Measurements from ENCODE around the gene ATP4A. TPM values are rescaled to one million over a fixed set of nuclear protein-coding genes. Genes with fewer than 3 reads are reported as not detected.

Gene ATP4A
- total and polyA plus RNA-seq, 9 of the 15 experiments (the other 6 are each of a cell fraction or from before 2014, with no cell fraction given): 0.15 TPM; not detected in 8

- TF ChIP-seq, protein P1, sequence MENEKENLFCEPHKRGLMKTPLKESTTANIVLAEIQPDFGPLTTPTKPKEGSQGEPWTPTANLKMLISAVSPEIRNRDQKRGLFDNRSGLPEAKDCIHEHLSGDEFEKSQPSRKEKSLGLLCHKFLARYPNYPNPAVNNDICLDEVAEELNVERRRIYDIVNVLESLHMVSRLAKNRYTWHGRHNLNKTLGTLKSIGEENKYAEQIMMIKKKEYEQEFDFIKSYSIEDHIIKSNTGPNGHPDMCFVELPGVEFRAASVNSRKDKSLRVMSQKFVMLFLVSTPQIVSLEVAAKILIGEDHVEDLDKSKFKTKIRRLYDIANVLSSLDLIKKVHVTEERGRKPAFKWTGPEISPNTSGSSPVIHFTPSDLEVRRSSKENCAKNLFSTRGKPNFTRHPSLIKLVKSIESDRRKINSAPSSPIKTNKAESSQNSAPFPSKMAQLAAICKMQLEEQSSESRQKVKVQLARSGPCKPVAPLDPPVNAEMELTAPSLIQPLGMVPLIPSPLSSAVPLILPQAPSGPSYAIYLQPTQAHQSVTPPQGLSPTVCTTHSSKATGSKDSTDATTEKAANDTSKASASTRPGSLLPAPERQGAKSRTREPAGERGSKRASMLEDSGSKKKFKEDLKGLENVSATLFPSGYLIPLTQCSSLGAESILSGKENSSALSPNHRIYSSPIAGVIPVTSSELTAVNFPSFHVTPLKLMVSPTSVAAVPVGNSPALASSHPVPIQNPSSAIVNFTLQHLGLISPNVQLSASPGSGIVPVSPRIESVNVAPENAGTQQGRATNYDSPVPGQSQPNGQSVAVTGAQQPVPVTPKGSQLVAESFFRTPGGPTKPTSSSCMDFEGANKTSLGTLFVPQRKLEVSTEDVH (IDR thresholded peaks at IDR 0.05; ENCODE audit: low read depth, partially characterized antibody): peak; percentile 98
- TF ChIP-seq TSC22D4 (tag; IDR thresholded peaks at IDR 0.05) (no peak), ZNF717 (CRISPR knock-in tag; IDR thresholded peaks at IDR 0.05) (no peak), OTX1 (CRISPR knock-in tag; IDR thresholded peaks at IDR 0.05) (peak; percentile 78; the same call in 1 of the 2 replicates), EHMT2 (IDR thresholded peaks at IDR 0.05) (no peak), CHD2 (IDR thresholded peaks at IDR 0.05; ENCODE audit: low read depth, low read length) (no peak), MXI1 (IDR thresholded peaks at IDR 0.05; ENCODE audit: low read depth, low read length) (no peak), TRIM28 (IDR thresholded peaks at IDR 0.05) (no peak), HINFP (tag; conservative IDR thresholded peaks at IDR 0.05; ENCODE audit: low read depth) (no peak), MTF1 (CRISPR knock-in tag; IDR thresholded peaks at IDR 0.05; ENCODE audit: borderline replicate concordance) (no peak), XRCC4 (IDR thresholded peaks at IDR 0.05; ENCODE audit: extremely low read depth, insufficient read depth, insufficient read length) (no peak), USF2 (CRISPR knock-in tag; IDR thresholded peaks at IDR 0.05) (no peak), NFE2 (IDR thresholded peaks at IDR 0.05; ENCODE audit: low read depth) (0 out of 2 replicates have a peak, but pooled peaks have one; percentile 17), ESRRA (IDR thresholded peaks at IDR 0.05; ENCODE audit: borderline replicate concordance, low read depth) (peak; percentile 52), ATF1 (CRISPR knock-in tag; IDR thresholded peaks at IDR 0.05) (peak; percentile 99), ATF1 (tag; IDR thresholded peaks at IDR 0.05) (peak; percentile 100), ZNF24 (IDR thresholded peaks at IDR 0.05) (no peak), E2F3 (CRISPR knock-in tag; IDR thresholded peaks at IDR 0.05) (peak; percentile 97), COPS2 (conservative IDR thresholded peaks at IDR 0.05) (no peak), ZFP36 (IDR thresholded peaks at IDR 0.05; ENCODE audit: low read depth, low read length, partially characterized antibody) (no peak)
- TF ChIP-seq, protein P2, sequence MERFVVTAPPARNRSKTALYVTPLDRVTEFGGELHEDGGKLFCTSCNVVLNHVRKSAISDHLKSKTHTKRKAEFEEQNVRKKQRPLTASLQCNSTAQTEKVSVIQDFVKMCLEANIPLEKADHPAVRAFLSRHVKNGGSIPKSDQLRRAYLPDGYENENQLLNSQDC (CRISPR knock-in tag; IDR thresholded peaks at IDR 0.05): no peak
- TF ChIP-seq, protein P3, sequence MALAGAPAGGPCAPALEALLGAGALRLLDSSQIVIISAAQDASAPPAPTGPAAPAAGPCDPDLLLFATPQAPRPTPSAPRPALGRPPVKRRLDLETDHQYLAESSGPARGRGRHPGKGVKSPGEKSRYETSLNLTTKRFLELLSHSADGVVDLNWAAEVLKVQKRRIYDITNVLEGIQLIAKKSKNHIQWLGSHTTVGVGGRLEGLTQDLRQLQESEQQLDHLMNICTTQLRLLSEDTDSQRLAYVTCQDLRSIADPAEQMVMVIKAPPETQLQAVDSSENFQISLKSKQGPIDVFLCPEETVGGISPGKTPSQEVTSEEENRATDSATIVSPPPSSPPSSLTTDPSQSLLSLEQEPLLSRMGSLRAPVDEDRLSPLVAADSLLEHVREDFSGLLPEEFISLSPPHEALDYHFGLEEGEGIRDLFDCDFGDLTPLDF (CRISPR knock-in tag; IDR thresholded peaks at IDR 0.05): peak; percentile 95
- TF ChIP-seq, protein P4, sequence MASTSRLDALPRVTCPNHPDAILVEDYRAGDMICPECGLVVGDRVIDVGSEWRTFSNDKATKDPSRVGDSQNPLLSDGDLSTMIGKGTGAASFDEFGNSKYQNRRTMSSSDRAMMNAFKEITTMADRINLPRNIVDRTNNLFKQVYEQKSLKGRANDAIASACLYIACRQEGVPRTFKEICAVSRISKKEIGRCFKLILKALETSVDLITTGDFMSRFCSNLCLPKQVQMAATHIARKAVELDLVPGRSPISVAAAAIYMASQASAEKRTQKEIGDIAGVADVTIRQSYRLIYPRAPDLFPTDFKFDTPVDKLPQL (IDR thresholded peaks at IDR 0.05; ENCODE audit: extremely low read depth, insufficient read length): no peak
Observed at GRCh38 chr19:35612559-35613321, 49.3 kb upstream of the ATP4A start, which contains the start of gene HAUS5 (continued).

All from K562 (cell line).